LNCAP (cell line): ENCODE data around the gene FGF14.
A peak's percentile ranks its signal among the peaks of the same experiment; 100 is the strongest.

Experiments
- CTCF ChIP-seq: fragments of 450-650 bp; IDR thresholded peaks from 2 replicates; pipeline ENCODE4 v1.5.1; 2017; ENCODE audit warnings: mild to moderate bottlenecking

FGF14 gene

DNA sequence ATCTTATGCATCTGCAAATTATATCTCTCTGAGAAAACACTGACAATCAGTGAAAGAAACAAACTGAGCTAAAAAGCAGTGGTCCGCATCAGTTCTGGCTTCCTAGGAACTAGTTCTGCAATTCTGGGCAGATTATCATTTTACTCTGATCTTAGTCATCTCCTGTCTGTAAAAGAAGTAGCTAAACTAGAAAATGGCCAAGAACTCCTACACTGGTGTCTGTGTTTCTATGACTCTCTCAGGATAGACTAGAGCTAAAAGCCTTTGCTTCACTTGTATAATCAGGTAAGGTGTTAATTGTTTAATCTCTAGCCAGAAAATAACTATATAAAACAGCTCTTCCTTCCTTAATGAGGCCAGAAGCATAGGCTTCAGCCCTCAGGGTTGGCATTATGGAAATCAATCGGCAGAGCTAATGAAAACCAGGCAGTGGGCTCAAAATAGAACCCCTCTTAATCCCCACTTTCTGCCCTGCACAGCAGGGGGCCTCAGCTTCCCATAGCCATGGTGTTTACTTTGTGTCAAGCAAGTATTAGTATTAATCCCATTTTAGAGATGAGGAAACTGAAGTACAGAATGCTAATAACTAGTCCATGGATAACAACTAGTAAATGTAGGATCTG is 459.2 kb downstream of the FGF14 start:
- no peak for TF ChIP-seq CTCF

DNA sequence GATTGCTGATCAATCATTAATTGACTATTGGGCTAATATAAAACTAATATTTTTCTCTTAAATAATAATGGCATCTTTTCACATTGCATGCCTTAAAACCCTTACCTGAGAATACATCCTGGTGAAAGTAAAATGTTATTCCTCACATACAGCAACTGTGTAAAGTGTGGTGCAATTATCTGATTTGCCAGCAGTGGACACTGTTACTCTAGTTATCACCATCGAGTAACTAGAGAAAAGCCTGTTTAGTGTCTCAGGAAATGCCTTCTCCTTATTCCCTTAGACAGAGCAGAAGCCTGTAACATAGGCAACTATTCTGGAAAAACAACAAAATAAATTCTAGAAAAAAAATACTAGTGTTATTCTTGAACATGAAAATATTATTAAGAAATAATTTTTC is 459.8 kb downstream of the FGF14 start:
- peak; percentile 37 for TF ChIP-seq CTCF

GRCh38 chr13:101941095-101941783 is 460.6 kb downstream of the FGF14 start:
- TF ChIP-seq CTCF: no peak

DNA sequence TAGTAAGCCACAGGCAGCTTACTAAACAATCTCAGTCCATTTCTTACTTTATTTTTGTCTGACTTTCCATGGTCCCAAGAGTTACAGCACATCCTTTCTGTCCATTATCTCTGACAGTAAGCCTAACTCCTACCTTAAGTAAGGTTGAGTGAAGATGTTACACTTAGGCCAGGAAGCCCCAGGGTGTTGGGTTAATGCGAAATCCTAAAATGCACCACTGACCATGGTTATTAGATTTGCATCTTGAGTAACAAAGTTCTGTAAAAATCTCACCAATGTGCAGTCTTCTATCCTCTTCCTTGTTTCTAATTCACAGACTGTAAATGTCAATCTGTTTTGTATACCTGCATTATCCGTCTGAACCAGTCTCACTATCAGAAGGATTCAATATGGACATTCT is 462.5 kb downstream of the FGF14 start:
- TF ChIP-seq CTCF: no peak

DNA sequence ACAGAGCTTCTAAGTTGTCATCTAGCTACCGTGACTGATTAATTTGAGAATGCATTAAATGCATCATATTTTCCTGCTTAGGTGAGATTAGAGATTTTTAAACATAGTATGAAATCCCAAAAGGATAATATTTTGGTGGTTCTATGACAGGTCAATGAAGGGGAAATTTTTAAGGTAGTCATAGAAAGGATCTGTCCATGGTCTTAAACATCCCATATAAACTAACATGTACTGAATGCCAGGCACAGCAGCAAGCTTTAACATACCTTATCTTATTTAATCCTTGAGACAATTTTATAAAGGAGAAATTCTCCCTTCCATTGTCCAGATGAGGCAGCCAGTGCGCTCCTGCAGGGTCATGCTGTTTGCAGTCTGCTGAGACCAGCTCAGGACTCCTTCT is 466.0 kb downstream of the FGF14 start:
- no peak for TF ChIP-seq CTCF

- no peak for TF ChIP-seq CTCF
These were observed 470.7 kb downstream of the FGF14 start for GRCh38 chr13:101931186-101931585.

DNA sequence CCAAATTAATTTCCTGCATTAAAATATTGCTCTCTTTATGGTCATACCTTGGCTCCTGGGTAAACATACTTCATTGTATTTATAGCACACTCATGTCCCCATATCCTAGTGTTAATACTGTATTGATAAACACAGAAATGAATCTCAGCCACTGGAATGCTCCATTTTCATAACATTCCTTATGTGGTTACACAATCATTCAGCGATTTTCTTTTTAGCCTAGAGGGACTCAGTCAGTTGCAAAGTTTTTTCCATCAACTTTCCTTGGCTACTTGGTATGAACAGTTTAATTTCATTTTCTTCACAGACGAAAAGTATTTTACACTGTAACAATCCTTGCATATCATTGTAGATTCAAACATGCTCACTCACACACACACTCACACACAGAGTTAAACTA is 471.5 kb downstream of the FGF14 start:
- no peak for TF ChIP-seq CTCF
